Muscle layer of colon (tissue), 2 donors: Measurements from ENCODE around the gene KRTAP5-3.
"Not testable (repeated sequence)": the region's sequence is repeated elsewhere in the genome, so short reads cannot be mapped to it uniquely, and the experiment has no call there.

Source experiments
- H3K27ac ChIP-seq: one replicate; pipeline ENCODE4 v1.7.0; 2013; ENCODE audit warnings: low read depth, mild to moderate bottlenecking, low read length, moderate library complexity
- H3K27me3 ChIP-seq, 2 donors: one replicate each; pipeline ENCODE4 v1.7.0; 2013; ENCODE audit warnings: low read length in 2 of 2, mild to moderate bottlenecking in 2 of 2; ENCODE audit not compliant: insufficient read depth in 2 of 2, control insufficient read depth in 1 of 2
- H3K36me3 ChIP-seq: one replicate; pipeline ENCODE4 v1.7.0; 2013; ENCODE audit warnings: mild to moderate bottlenecking, low read length; ENCODE audit not compliant: insufficient read depth
- H3K4me1 ChIP-seq: one replicate; pipeline ENCODE4 v1.7.0; 2013; ENCODE audit warnings: mild to moderate bottlenecking, low read length; ENCODE audit not compliant: insufficient read depth
- H3K4me3 ChIP-seq, 2 donors: one replicate each; pipeline ENCODE4 v1.7.0; 2013; ENCODE audit warnings: low read length in 2 of 2, low read depth in 1 of 2, mild to moderate bottlenecking in 1 of 2, moderate library complexity in 1 of 2
- H3K9ac ChIP-seq: one replicate; pipeline ENCODE4 v1.7.0; 2013; ENCODE audit warnings: low read length
- H3K9me3 ChIP-seq: one replicate; pipeline ENCODE4 v1.7.0; 2013; ENCODE audit warnings: mild to moderate bottlenecking, low read length
- donor health status: abdominal sarcoma.
- donor health status: Adenocarcinoma of cecum.

Gene KRTAP5-3

DNA sequence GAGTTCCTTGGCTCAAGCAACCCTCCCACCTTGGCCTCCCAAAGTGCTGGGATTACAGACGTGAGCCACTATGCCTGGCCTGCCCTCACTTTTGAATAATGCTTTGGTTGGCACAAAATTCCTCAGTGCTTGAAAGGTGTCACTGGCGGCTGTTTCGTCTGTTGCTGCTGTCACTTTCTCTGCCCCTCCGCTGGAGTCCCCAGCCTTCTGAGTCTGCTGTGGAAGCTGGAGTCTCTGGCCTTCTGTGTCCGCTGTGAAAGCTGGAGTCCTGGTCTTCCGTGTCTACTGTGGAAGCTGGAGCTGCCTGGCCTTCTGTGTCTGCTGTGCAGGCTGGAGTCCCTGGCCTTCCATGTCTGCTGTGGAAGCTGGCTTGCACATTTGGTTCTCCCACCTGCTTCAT lies 18.3 kb downstream of the KRTAP5-3 start:
- Histone ChIP-seq H3K9me3 (no peaks in the 10 kb centered on the region), H3K36me3 (no peaks in the 10 kb centered on the region), H3K27ac (no peak overlapping the region), H3K9ac (no peak overlapping the region), H3K4me1 (no peaks in the 10 kb centered on the region), H3K27me3 (no peaks in the 10 kb centered on the region), H3K4me3 (no peak overlapping the region)

DNA sequence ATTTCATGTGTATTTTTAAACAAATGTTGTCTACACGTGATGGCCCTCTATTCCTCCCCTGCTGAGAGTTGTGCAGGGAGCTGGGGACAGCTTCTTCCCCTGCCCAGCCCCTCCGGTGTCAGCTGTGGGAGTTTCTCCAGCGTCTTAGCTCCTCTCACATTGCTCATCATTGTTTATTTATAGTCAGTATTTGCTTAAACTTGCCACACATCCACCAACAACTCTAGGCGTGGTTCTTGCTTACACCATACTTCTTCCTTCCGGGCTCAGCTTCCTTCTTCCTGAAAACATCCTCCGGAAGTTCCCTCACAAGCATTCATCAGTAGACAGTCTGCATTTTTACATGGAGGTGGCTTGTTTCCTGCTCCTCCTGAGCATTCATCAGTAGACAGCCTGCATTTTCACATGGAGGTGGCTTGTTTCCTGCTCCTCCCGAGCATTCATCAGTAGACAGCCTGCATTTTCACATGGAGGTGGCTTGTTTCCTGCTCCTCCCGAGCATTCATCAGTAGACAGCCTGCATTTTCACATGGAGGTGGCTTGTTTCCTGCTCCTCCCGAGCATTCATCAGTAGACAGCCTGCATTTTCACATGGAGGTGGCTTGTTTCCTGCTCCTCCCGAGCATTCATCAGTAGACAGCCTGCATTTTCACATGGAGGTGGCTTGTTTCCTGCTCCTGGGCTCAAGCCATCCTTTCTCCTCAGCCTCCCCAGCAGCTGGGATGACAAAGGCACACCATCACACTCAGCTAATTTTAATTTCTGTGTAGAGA lies 18.9 kb downstream of the KRTAP5-3 start:
- not testable (repeated sequence) for H3K9ac ChIP-seq, H3K27ac ChIP-seq

DNA sequence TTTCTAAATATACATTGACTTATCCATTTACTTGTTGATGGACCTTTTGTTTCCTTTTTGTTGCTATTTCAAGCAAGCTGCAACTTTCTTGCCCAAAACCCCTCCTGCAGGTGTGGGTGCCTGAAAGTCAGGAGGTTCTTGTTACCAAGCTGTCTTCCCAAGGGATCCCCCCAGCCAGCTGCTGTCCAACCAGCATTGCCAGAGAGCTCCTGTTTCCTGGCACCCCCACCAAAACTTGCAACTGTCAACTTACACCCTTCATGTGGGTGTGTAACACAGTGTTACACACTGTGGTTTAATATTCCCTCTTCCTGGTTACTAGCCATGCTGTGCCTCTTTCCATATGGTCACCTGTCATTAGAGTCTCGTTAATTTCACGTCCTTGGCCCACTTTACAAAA lies 21.6 kb downstream of the KRTAP5-3 start:
- no peak overlapping the region for H3K27ac ChIP-seq
- no peak overlapping the region for H3K4me3 ChIP-seq
- no peaks in the 10 kb centered on the region for H3K9me3 ChIP-seq
- no peaks in the 10 kb centered on the region for H3K27me3 ChIP-seq
- no peaks in the 10 kb centered on the region for H3K4me1 ChIP-seq
- H3K9ac ChIP-seq = no peak overlapping the region
- H3K36me3 ChIP-seq = no peaks in the 10 kb centered on the region

More for the DNA sequence above, 18.9 kb downstream of the KRTAP5-3 start:
- H3K4me3 ChIP-seq, H3K27me3 ChIP-seq, H3K36me3 ChIP-seq, H3K9me3 ChIP-seq, H3K4me1 ChIP-seq: not testable (repeated sequence)

- H3K9ac ChIP-seq, H3K4me1 ChIP-seq, H3K36me3 ChIP-seq, H3K4me3 ChIP-seq, H3K27me3 ChIP-seq, H3K27ac ChIP-seq, H3K9me3 ChIP-seq: not testable (repeated sequence)
Measured at GRCh38 chr11:1584661-1585370, 23.4 kb downstream of the KRTAP5-3 start, which contains the start of gene KRTAP5-1. KRTAP5-1 (minus strand) TSS chr11:1585283; CDS start chr11:1585249, 34 bp downstream.

DNA sequence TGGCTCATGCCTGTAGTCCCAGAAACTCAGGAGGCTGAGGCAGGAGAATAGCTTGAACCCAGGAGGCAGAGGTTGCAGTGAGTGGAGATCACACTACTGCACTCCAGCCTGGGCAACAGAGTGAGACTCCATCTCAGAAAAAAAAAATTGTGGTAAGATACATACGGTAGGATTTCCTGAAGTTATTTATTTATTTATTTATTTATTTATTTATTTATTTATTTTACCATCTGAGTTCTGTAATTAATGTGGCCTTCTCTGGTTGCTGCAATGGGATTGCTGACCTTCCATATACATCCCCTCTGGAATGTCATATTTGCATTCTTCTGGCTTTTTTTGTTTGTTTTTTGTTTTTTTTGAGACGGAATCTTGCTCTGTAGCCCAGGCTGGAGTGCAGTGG lies 25.4 kb downstream of the KRTAP5-3 start:
- H3K9me3 ChIP-seq, H3K4me1 ChIP-seq, H3K4me3 ChIP-seq, H3K27me3 ChIP-seq, H3K9ac ChIP-seq, H3K36me3 ChIP-seq, H3K27ac ChIP-seq: not testable (repeated sequence)

- no peaks in the 10 kb centered on the region for H3K36me3 ChIP-seq
- H3K9ac ChIP-seq = no peak overlapping the region
- no peaks in the 10 kb centered on the region for H3K9me3 ChIP-seq
- no peaks in the 10 kb centered on the region for H3K4me1 ChIP-seq
- no peak overlapping the region for H3K4me3 ChIP-seq
- no peaks in the 10 kb centered on the region for H3K27me3 ChIP-seq
- H3K27ac ChIP-seq = no peak overlapping the region
Measured at GRCh38 chr11:1581976-1582375, 26.3 kb downstream of the KRTAP5-3 start.

GRCh38 chr11:1576825-1577224 lies 31.4 kb downstream of the KRTAP5-3 start:
- Histone ChIP-seq H3K4me3 (no peak overlapping the region), H3K27ac (no peak overlapping the region), H3K9me3 (no peaks in the 10 kb centered on the region), H3K27me3 (no peaks in the 10 kb centered on the region), H3K9ac (no peak overlapping the region), H3K36me3 (no peaks in the 10 kb centered on the region), H3K4me1 (peaks cover 10% of the 10 kb centered on the region)

DNA sequence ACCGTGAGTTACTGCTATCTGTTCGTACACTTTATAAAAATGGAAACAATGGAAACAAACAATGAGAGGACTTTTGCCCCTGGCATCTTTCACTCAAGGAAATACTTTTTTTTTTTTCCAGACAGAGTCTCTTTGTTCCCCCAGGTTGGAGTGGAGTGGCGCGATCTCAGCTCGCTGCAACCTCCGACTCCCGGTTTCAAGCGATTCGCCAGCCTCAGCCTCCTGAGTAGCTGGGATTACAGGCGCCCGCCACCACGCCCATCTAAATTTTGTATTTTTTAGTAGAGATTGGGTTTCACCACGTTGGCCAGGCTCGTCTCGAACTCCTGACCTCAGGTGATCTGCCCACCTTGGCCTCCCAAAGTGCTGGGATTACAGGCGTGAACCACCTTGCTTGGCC lies 32.5 kb downstream of the KRTAP5-3 start:
- not testable (repeated sequence) for H3K9me3 ChIP-seq, H3K36me3 ChIP-seq, H3K4me3 ChIP-seq, H3K9ac ChIP-seq, H3K27ac ChIP-seq, H3K27me3 ChIP-seq
- H3K4me1 ChIP-seq = peaks cover 14% of the 10 kb centered on the region

- no peak overlapping the region for H3K9ac ChIP-seq
- H3K4me1 ChIP-seq = peaks cover 21% of the 10 kb centered on the region
- H3K4me3 ChIP-seq = no peak overlapping the region
- H3K36me3 ChIP-seq = no peaks in the 10 kb centered on the region
- no peaks in the 10 kb centered on the region for H3K27me3 ChIP-seq
- H3K27ac ChIP-seq = no peak overlapping the region
- H3K9me3 ChIP-seq = no peaks in the 10 kb centered on the region
Measured at GRCh38 chr11:1574933-1575242, 33.4 kb downstream of the KRTAP5-3 start.

DNA sequence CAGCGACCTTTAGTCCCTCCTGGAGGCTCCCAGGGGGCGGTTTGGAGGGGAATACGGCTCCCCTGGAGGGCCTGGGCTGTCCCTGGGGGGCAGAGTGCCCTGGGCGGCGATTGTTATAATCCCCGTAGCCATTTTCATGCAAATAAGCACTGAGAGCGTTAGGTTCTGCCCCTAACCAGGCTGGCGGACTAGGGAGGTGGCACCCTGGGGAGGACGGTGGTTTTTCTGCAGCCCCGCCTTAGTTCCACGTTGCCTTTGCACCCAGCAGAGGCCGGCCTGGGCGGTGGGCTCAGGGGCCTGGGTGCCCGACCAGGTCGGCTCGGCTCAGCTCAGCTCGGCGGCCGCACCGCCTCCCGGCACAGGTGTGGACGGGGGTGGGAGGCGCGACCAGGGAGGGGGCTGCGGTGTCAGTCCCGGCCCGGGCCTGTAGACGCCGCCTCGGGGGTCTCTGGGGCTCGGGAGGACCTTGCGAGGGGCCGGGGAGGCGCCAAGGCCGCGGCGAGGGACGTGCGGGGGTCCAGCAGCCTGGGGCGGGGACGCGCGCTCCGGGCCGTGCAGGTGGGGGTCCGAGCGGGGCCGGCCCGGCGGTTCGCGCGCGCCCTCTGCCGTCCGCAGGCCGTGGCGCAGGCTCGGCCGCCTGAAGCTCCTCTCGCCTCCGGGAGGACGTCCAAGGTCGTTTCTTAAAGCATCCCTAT lies 33.9 kb downstream of the KRTAP5-3 start:
- Histone ChIP-seq H3K9me3 (no peaks in the 10 kb centered on the region), H3K4me3 (peak overlapping the region in 1 of 2 donors; percentile 44), H3K27ac (peak overlapping the region; percentile 1), H3K9ac (peak overlapping the region; percentile 21), H3K36me3 (no peaks in the 10 kb centered on the region), H3K4me1 (peaks cover 21% of the 10 kb centered on the region), H3K27me3 (no peaks in the 10 kb centered on the region)

- Histone ChIP-seq H3K27me3 (no peaks in the 10 kb centered on the region), H3K9me3 (no peaks in the 10 kb centered on the region), H3K27ac (peak overlapping the region; percentile 1), H3K9ac (peak overlapping the region; percentile 21), H3K4me3 (no peak overlapping the region), H3K36me3 (no peaks in the 10 kb centered on the region), H3K4me1 (peaks cover 21% of the 10 kb centered on the region)
Measured at GRCh38 chr11:1573903-1574237, 34.4 kb downstream of the KRTAP5-3 start.
